IPS-18a (cell line): ENCODE measurements around the gene PCNX3.
A peak's percentile ranks its signal among the peaks of the same experiment; 100 is the strongest.

ENCODE experiments used
- H3K27ac ChIP-seq: one replicate; pipeline ENCODE4 v1.5.1; 2013; ENCODE audit warnings: low read length
- H3K27me3 ChIP-seq: one replicate; pipeline ENCODE4 v1.6.1; 2013; ENCODE audit warnings: mild to moderate bottlenecking, low read length; ENCODE audit not compliant: control insufficient read depth, insufficient read depth
- H3K36me3 ChIP-seq: one replicate; pipeline ENCODE4 v1.6.1; 2013; ENCODE audit warnings: low read depth, low read length; ENCODE audit not compliant: control insufficient read depth
- H3K4me1 ChIP-seq: one replicate; pipeline ENCODE4 v1.6.1; 2013; ENCODE audit warnings: low read depth, low read length; ENCODE audit not compliant: control insufficient read depth
- H3K4me3 ChIP-seq: one replicate; pipeline ENCODE4 v1.5.1; 2013; ENCODE audit warnings: low read length
- H3K9ac ChIP-seq: one replicate; pipeline ENCODE4 v1.6.1; 2013; ENCODE audit warnings: mild to moderate bottlenecking, low read length, moderate library complexity
- H3K9me3 ChIP-seq: one replicate; pipeline ENCODE4 v1.6.1; 2013; ENCODE audit warnings: low read depth, low read length; ENCODE audit not compliant: control insufficient read depth

The PCNX3 gene

DNA sequence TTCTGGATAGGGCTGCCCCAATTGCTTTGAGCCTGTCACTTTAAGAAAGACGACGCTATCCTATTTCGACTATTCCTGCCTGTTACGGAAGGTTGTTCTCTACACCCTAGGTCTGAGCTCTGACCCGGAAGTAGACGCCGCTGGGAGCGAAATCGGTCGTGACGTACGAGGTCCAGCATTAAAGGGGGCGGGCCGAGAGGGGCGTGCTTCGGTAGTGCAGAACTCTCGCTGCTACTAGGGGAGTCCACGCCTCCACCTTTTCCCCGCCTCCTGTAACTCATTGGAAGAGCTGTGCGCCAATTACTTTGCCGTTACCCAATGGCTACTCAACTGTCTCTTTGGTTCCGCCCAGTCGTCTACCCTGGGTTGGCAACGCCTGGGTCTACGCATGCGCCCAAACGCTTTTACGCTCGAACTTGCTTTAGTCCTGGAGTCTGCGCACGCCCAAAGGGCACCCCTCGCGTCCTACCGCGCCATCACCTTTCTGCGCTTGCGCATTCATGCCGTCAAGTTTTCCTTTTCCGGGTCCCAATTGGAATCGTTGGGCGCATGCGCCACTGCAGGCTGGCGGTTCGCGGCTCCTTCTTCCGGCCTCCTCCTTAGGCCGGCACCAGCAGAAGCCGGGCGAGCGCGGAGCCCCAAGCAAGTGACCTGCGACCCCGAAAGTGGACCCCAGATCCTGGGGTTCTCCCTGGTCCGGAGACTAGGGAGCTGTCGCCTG, at the start of gene PCNX3:
Gene PCNX3 (plus strand): TSS at position 548 of the 721 bp plus-strand sequence. CDS start 536 bp downstream, outside the sequence.
- peak within 1 kb of the TSS; percentile 28 for H3K27ac ChIP-seq
- no peaks in the 10 kb centered on the region for H3K9me3 ChIP-seq
- peak within 1 kb of the TSS; percentile 57 for H3K9ac ChIP-seq
- peak within 1 kb of the TSS; percentile 70 for H3K4me3 ChIP-seq
- no peaks in the 10 kb centered on the region for H3K4me1 ChIP-seq
- peaks cover 24% of the 10 kb centered on the region for H3K36me3 ChIP-seq
- no peaks in the 10 kb centered on the region for H3K27me3 ChIP-seq

DNA sequence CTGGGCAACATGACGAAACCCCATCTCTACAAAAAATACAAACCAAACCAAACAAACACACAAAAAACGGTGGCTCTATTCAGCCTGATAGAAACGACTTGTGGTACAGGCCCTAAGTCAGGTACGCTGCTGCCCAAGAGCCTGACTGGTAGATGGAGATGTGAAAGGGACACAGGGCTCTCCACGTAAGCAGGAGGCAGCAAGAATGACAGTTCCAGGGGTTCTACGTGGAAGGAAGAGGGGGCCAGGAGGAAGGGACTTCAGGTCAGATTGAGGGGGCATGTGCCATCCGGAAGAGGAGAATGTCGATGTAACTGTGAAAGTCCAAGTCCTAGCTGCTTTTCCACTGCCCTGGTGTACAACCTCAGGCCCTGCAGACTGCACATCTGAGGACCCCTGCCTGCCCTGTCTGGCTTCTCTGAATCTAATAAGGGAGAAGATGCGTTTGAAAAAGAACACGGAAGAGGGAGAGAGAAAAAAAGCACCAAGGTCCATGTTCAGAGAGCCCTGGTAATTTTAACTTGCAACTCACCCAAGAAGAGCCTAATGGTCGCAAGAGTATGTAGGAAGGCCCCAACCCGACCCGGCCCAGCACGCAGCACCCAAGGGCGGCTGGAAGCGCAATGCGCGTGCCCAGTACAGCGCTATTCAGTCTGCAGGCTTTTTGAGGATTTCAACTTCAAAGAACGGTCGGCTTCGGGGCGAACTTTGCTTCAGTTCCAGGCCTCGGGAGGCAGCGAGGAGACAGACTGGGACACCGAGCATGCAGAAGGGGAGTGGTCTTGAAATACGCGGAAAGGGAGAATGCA, 46.2 kb upstream of the PCNX3 start:
- Histone ChIP-seq H3K4me3 (peak overlapping the region; percentile 91), H3K27ac (no peak overlapping the region), H3K36me3 (no peaks in the 10 kb centered on the region)

DNA sequence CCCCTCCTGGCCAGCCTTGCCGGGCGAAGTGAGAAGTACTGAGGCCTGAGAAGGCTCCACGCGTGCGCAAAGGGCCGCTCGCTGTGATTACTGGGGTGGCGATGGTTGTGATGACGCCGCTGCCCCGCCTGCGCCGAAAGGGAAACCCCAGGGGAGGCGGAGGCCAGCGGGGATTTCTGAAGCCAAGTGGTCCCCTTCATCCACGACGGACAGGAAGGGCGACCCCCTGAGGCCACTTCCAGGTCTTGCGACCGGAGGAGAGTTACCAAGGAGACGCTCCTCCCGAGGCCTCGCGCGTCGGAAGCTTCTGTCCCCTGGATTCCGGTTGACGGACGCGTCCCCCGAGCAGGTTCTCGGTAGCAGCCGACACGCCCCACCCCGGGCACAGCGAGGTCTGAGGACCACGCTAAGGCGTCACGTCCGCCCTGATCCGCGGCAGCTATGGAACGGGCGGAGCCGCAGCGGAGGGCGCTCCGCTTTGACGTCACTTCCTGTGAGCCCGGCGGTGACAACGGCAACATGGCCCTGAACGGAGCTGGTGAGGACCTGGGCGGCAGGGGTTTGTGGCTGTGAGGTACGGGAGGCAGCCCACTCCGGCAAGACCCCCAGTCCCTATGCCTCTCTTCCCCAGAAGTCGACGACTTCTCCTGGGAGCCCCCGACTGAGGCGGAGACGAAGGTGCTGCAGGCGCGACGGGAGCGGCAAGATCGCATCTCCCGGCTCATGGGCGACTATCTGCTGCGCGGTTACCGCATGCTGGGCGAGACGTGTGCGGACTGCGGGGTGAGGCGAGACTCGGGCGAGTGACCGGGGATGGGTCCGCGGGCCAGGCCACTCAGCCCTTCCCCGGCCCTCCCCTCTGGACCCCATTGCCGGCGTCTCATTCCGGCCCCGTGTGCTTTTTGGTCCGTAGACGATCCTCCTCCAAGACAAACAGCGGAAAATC, 45.3 kb upstream of the PCNX3 start, which contains the start of gene ZNRD2:
Gene ZNRD2 (plus strand): TSS at position 505 of the 946 bp plus-strand sequence. CDS start 15 bp downstream, at position 520.
- Histone ChIP-seq H3K27me3 (peaks cover 17% of the 10 kb centered on the region), H3K9ac (peak within 1 kb of the TSS; percentile 67), H3K4me1 (peaks cover 24% of the 10 kb centered on the region), H3K4me3 (peak within 1 kb of the TSS; percentile 91), H3K36me3 (no peaks in the 10 kb centered on the region), H3K9me3 (no peaks in the 10 kb centered on the region), H3K27ac (no peak within 1 kb of the TSS)

More for the DNA sequence above, 46.2 kb upstream of the PCNX3 start:
- Histone ChIP-seq H3K27me3 (peaks cover 8% of the 10 kb centered on the region), H3K9ac (peak overlapping the region; percentile 67), H3K4me1 (peaks cover 18% of the 10 kb centered on the region), H3K9me3 (no peaks in the 10 kb centered on the region)

DNA sequence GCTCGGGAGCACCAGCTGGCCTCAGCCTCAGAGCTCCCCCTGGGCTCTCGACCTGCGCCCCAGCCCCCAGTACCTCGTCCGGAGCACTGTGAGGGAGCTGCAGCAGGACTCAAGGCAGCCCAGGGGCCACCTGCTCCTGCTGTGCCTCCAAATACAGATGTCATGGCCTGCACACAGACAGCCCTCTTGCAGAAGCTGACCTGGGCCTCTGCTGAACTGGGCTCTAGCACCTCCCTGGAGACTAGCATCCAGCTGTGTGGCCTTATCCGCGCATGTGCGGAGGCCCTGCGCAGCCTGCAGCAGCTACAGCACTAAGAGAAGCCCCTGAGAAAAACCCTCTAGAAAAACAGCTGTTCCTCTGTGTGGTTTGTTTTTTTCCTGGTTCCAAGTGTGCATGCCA, 44.2 kb upstream of the PCNX3 start:
- Histone ChIP-seq H3K27ac (no peak overlapping the region), H3K4me1 (peaks cover 24% of the 10 kb centered on the region), H3K4me3 (peak overlapping the region; percentile 91), H3K9ac (no peak overlapping the region), H3K27me3 (peaks cover 26% of the 10 kb centered on the region), H3K9me3 (no peaks in the 10 kb centered on the region), H3K36me3 (no peaks in the 10 kb centered on the region)

DNA sequence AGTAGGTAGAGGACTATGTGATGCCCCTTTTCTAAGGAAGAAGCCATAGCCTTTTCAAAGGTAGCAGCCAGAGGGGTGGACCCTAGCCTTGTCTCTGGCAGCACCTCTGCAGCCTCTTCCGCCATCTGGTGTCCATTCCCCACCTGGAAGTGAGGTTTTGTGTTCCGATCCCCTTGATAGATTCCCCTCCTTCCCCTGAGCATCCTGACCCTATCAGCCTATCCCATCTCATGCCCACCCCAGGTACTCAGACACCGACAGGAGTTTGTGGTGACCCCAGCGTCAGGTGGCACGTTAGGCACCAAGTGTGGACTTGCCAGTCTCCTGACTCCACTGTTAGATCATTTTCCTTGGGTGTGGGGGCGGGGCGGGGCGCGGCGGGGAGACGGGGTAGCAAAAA, 43.6 kb upstream of the PCNX3 start:
- Histone ChIP-seq H3K4me1 (peaks cover 24% of the 10 kb centered on the region), H3K27me3 (peaks cover 31% of the 10 kb centered on the region), H3K9me3 (no peaks in the 10 kb centered on the region), H3K9ac (no peak overlapping the region), H3K27ac (no peak overlapping the region), H3K36me3 (no peaks in the 10 kb centered on the region), H3K4me3 (peak overlapping the region; percentile 52)

DNA sequence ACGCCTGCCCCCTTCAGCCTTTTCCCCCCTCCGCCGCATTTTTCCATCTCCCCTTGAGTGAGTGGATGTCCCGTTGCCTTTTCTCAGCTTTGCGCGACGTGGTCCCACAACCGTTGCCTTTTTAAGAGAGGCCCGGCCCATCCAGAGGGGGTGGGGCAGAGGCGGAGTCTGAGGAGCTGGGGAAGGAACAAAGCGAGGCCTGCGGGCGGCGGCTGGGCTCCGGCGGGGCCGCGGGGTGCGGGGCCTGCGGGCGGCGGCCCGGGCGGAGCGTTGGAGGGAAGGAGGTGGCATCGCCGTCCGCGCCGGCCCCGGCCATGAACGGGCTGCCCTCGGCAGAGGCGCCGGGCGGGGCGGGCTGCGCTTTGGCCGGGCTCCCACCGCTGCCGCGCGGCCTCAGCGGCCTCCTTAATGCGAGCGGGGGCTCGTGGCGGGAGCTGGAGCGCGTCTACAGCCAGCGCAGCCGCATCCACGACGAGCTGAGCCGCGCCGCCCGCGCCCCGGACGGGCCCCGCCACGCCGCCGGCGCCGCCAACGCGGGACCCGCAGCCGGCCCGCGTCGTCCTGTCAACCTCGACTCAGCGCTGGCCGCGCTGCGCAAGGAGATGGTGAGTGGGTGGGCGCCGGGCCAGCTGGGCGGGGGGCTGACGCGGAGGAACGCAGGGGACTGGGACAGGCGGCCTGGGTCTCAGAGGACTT, 43.1 kb upstream of the PCNX3 start, which contains the start of gene FAM89B:
Gene FAM89B (plus strand): TSS at position 183 of the 696 bp plus-strand sequence. CDS start 132 bp downstream, at position 315.
- H3K4me3 ChIP-seq, result peak within 1 kb of the TSS; percentile 63
- H3K9me3 ChIP-seq, result no peaks in the 10 kb centered on the region
- H3K36me3 ChIP-seq, result no peaks in the 10 kb centered on the region
- no peak within 1 kb of the TSS for H3K9ac ChIP-seq
- H3K27ac ChIP-seq, result no peak within 1 kb of the TSS
- H3K27me3 ChIP-seq, result peaks cover 32% of the 10 kb centered on the region
- peaks cover 24% of the 10 kb centered on the region for H3K4me1 ChIP-seq

DNA sequence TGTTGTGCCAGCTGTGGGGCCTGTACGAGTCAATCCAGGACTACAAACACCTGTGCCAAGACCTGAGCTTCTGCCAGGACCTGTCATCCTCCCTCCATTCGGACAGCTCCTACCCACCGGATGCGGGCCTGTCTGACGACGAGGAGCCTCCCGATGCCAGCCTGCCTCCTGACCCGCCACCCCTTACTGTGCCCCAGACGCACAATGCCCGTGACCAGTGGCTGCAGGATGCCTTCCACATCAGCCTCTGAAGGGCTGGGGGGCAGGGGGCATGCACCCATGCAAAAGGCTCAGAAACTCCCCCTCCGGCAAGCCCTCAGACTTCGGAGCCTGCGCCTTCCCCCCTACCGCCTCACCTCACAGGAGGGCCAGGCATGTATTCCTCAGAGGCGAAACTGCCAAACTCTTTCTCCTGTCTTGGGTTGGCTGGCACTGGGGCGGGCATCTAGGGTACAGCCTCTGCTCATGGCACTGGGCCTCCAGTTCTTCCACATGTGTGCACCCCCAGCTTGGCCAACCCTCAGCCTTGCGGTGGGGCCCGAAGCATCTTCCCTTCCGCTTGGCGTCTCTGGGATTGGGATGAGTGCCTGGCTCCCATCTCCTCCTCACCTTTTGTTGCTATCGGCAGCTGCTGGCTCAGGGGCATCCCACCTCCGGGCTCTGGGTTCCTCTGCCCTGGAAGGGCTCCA, 42.0 kb upstream of the PCNX3 start:
- Histone ChIP-seq H3K4me3 (peak overlapping the region; percentile 63), H3K27ac (no peak overlapping the region), H3K4me1 (peaks cover 24% of the 10 kb centered on the region), H3K36me3 (no peaks in the 10 kb centered on the region), H3K9ac (no peak overlapping the region), H3K27me3 (peaks cover 36% of the 10 kb centered on the region), H3K9me3 (no peaks in the 10 kb centered on the region)

DNA sequence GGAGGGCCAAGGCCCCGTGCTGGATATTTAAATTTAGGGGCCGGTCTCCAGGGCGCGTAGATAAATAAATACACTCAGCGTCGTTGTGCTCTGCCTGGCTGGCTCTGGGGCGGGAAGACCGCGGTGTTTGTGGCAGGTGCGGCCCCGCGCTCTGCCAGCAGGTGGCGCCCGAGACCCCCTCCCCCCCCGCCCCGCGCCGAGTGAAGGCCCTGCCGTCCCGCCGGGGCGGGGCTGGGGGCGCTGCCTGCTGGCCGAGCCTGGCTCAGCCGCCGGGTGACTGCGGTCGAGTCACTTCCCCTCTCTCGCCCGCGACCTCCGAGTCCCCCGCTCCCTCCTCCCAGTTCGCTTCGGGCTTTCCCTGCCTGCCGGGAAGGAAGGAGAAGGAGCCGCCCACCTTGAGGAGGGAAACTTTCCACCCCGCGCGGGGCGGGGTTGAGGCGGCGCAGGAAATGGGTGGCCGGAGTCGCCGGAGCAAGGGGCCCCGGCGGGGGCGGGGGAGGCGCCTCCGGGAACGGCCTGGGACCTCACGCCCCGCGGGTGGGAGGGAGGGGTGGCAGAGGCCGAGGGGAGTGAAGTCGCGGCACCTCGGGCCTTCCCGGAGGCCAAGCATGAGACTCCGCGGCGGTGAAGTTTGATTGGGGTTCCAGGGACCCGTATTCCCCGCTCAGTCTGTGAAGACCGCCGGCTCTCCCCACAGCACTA, 41.3 kb upstream of the PCNX3 start:
- peak overlapping the region; percentile 53 for H3K4me3 ChIP-seq
- H3K9ac ChIP-seq, result no peak overlapping the region
- peaks cover 18% of the 10 kb centered on the region for H3K4me1 ChIP-seq
- H3K36me3 ChIP-seq, result no peaks in the 10 kb centered on the region
- no peaks in the 10 kb centered on the region for H3K9me3 ChIP-seq
- peaks cover 36% of the 10 kb centered on the region for H3K27me3 ChIP-seq
- H3K27ac ChIP-seq, result no peak overlapping the region

DNA sequence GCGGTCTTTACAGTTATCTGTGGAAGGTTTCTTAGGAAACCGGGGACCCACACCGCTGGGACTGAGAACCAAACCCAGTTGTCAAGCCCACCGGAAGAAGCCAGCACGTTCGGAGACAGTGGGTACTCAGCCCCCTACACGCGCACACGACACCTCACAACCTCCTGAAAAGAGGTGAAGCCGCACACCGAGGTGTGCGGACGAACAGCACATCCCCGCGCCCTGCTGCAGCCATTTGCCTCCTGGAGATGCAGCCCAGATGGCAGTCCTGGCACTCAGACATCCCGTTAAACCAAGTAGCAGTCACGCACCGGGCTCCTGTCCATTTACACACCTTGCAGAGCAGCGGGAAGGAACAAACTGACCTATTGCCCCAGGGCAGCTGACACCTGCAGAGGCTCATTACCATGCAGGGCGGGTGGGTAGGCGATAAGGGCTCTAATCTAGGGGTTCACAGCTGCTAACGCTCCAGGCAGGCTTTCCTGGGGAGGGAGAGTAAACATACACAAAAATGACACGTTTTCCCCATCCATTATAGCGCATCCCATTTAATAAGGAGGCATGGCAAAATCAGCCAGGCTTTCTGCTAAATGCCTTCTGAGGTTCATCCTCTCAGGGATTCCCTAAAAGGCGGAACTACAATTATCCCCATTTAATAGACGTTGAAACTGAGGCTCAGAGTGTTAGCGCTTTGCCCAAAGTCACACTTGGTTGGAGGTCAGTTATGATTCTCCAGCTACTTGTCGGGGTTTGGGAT, 40.6 kb upstream of the PCNX3 start:
- Histone ChIP-seq H3K4me1 (peaks cover 18% of the 10 kb centered on the region), H3K27ac (no peak overlapping the region), H3K36me3 (no peaks in the 10 kb centered on the region), H3K9ac (no peak overlapping the region), H3K9me3 (no peaks in the 10 kb centered on the region), H3K4me3 (peak overlapping the region; percentile 53), H3K27me3 (peaks cover 36% of the 10 kb centered on the region)
